ENCODE data around the gene SLC8B1. TPM values are rescaled to one million over a fixed set of nuclear protein-coding genes. Genes with fewer than 3 reads are reported as not detected.

SLC8B1 gene
- total RNA-seq, 2 experiments from 2014 or later: 85.3 to 92.7 TPM

GRCh38 chr12:113268621-113269020 lies 66.3 kb downstream of the SLC8B1 start:
- DNase-seq: no peak
- no peak for ATAC-seq (ENCODE audit: poor library complexity)
- Histone ChIP-seq H3K9me3 (ENCODE audit: control insufficient read depth in 1 of 2, insufficient read depth in 1 of 2, low read length in 2 of 2) (no peaks in the 10 kb centered on the region), H3K4me1 (ENCODE audit: insufficient read depth, low read length) (peaks cover 8% of the 10 kb centered on the region), H3K36me3 (ENCODE audit: insufficient read depth, low read length) (peaks cover 61% of the 10 kb centered on the region), H3K4me3 (ENCODE audit: low read length) (no peak overlapping the region), H3K27ac (ENCODE audit: low read depth in 1 of 2, low read length in 2 of 2) (no peak overlapping the region), H3K27me3 (ENCODE audit: control insufficient read depth in 1 of 2, insufficient read depth in 2 of 2, low read length in 2 of 2) (no peaks in the 10 kb centered on the region)
- no peaks in the 10 kb centered on the region for H3K27me3 Mint-ChIP-seq
- peaks cover 70% of the 10 kb centered on the region for H3K36me3 Mint-ChIP-seq (ENCODE audit: low read depth)
- H3K9me3 Mint-ChIP-seq: no peaks in the 10 kb centered on the region
- H3K4me3 Mint-ChIP-seq: no peak overlapping the region
- H3K4me1 Mint-ChIP-seq (ENCODE audit: low read depth): peaks cover 10% of the 10 kb centered on the region
- ChIA-PET POLR2A (no interaction called here), CTCF (no interaction called here)
- no peak for TF ChIP-seq CTCF (IDR thresholded peaks at IDR 0.05)
- intact Hi-C loops (cut with DNase I, micrococcal nuclease): no loop called here
- no peak overlapping the region for H3K27ac Mint-ChIP-seq

GRCh38 chr12:113268136-113268535 lies 66.8 kb downstream of the SLC8B1 start:
- CTCF ChIA-PET: no interaction called here
- no peak overlapping the region for H3K4me3 Mint-ChIP-seq

GRCh38 chr12:113267621-113268020 lies 67.3 kb downstream of the SLC8B1 start:
- Histone ChIP-seq H3K9me3 (ENCODE audit: control insufficient read depth in 1 of 2, insufficient read depth in 1 of 2, low read length in 2 of 2) (no peaks in the 10 kb centered on the region), H3K27me3 (ENCODE audit: control insufficient read depth in 1 of 2, insufficient read depth in 2 of 2, low read length in 2 of 2) (no peaks in the 10 kb centered on the region), H3K4me1 (ENCODE audit: insufficient read depth, low read length) (peaks cover 16% of the 10 kb centered on the region), H3K27ac (ENCODE audit: low read depth in 1 of 2, low read length in 2 of 2) (no peak overlapping the region), H3K36me3 (ENCODE audit: insufficient read depth, low read length) (peaks cover 53% of the 10 kb centered on the region), H3K4me3 (ENCODE audit: low read length) (no peak overlapping the region)
- ChIA-PET CTCF (no interaction called here), POLR2A (no interaction called here)
- H3K27ac Mint-ChIP-seq: no peak overlapping the region
- peaks cover 63% of the 10 kb centered on the region for H3K36me3 Mint-ChIP-seq (ENCODE audit: low read depth)
- H3K4me1 Mint-ChIP-seq (ENCODE audit: low read depth): peaks cover 18% of the 10 kb centered on the region
- no peak for DNase-seq
- ATAC-seq (ENCODE audit: poor library complexity): no peak
- intact Hi-C loops (cut with DNase I, micrococcal nuclease): no loop called here
- H3K27me3 Mint-ChIP-seq: no peaks in the 10 kb centered on the region
- TF ChIP-seq CTCF (IDR thresholded peaks at IDR 0.05): no peak
- H3K9me3 Mint-ChIP-seq: no peaks in the 10 kb centered on the region
- no peak overlapping the region for H3K4me3 Mint-ChIP-seq

More at GRCh38 chr12:113268136-113268535, 66.8 kb downstream of the SLC8B1 start:
- Mint-ChIP-seq H3K4me1 (ENCODE audit: low read depth) (peaks cover 14% of the 10 kb centered on the region), H3K27me3 (no peaks in the 10 kb centered on the region), H3K36me3 (ENCODE audit: low read depth) (peaks cover 65% of the 10 kb centered on the region), H3K9me3 (no peaks in the 10 kb centered on the region), H3K27ac (no peak overlapping the region)
- intact Hi-C loops (cut with DNase I, micrococcal nuclease): no loop called here
- no peak overlapping the region for H3K4me3 ChIP-seq (ENCODE audit: low read length)
- no peaks in the 10 kb centered on the region for H3K27me3 ChIP-seq (ENCODE audit: control insufficient read depth in 1 of 2, insufficient read depth in 2 of 2, low read length in 2 of 2)
- H3K9me3 ChIP-seq (ENCODE audit: control insufficient read depth in 1 of 2, insufficient read depth in 1 of 2, low read length in 2 of 2): no peaks in the 10 kb centered on the region
- no peak for TF ChIP-seq CTCF (IDR thresholded peaks at IDR 0.05)
- H3K4me1 ChIP-seq (ENCODE audit: insufficient read depth, low read length): peaks cover 12% of the 10 kb centered on the region
- ATAC-seq (ENCODE audit: poor library complexity) (no peak), DNase-seq (no peak)
- POLR2A ChIA-PET: no interaction called here
- H3K27ac ChIP-seq (ENCODE audit: low read depth in 1 of 2, low read length in 2 of 2): no peak overlapping the region
- H3K36me3 ChIP-seq (ENCODE audit: insufficient read depth, low read length): peaks cover 58% of the 10 kb centered on the region
